IPS DF 6.9 (cell line): Measurements from ENCODE around the gene CYB5R2.

Experiments used
- DNase-seq: peaks from one replicate; pipeline ENCODE4 v3.0.0-alpha.2; 2013; ENCODE audit warnings: low read depth, low spot score
- H3K27ac ChIP-seq: one replicate; pipeline ENCODE4 v1.5.1; 2013; ENCODE audit warnings: low read length, control low read depth
- H3K27me3 ChIP-seq: 2 replicates; pipeline ENCODE4 v1.6.1; 2013; ENCODE audit warnings: mild to moderate bottlenecking, low read length; ENCODE audit not compliant: control insufficient read depth, insufficient read depth
- H3K36me3 ChIP-seq: 2 replicates; pipeline ENCODE4 v1.6.1; 2013; ENCODE audit warnings: low read length; ENCODE audit not compliant: control insufficient read depth, insufficient read depth
- H3K4me1 ChIP-seq: 2 replicates; pipeline ENCODE4 v1.6.1; 2013; ENCODE audit warnings: low read length; ENCODE audit not compliant: control insufficient read depth, insufficient read depth
- H3K4me3 ChIP-seq: 2 replicates; pipeline ENCODE4 v1.5.1; 2013; ENCODE audit warnings: mild to moderate bottlenecking, low read length
- H3K9me3 ChIP-seq: 2 replicates; pipeline ENCODE4 v1.6.1; 2013; ENCODE audit warnings: low read length, inconsistent platforms; ENCODE audit not compliant: control insufficient read depth, insufficient read depth
- WGBS: extraction: QIAGEN DNeasy Blood & Tissue Kit; methylation state at CpG from one replicate; pipeline ENCODE4 v1.1.7; 2013; ENCODE audit warnings: mixed read lengths, missing lambda C conversion rate; ENCODE audit not compliant: insufficient read length, insufficient coverage; 5-methylcytosine and 5-hydroxymethylcytosine counted together

CYB5R2 gene

GRCh38 chr11:7639643-7640025, 33.7 kb downstream of the CYB5R2 start:
- no peaks in the 10 kb centered on the region for H3K36me3 ChIP-seq
- no peaks in the 10 kb centered on the region for H3K9me3 ChIP-seq
- no peaks in the 10 kb centered on the region for H3K27me3 ChIP-seq
- DNase-seq, result no peak
- no peak overlapping the region for H3K27ac ChIP-seq
- H3K4me1 ChIP-seq, result no peaks in the 10 kb centered on the region
- no peak overlapping the region for H3K4me3 ChIP-seq
- no CpG with 5 or more reads among the region's 5 CpGs for WGBS

GRCh38 chr11:7638710-7639642, 34.3 kb downstream of the CYB5R2 start:
- H3K27ac ChIP-seq, result no peak overlapping the region
- WGBS, result no CpG with 5 or more reads among the region's 5 CpGs
- no peaks in the 10 kb centered on the region for H3K27me3 ChIP-seq
- H3K4me1 ChIP-seq, result no peaks in the 10 kb centered on the region
- H3K36me3 ChIP-seq, result no peaks in the 10 kb centered on the region
- H3K9me3 ChIP-seq, result no peaks in the 10 kb centered on the region
- no peak overlapping the region for H3K4me3 ChIP-seq
- no peak for DNase-seq

DNA sequence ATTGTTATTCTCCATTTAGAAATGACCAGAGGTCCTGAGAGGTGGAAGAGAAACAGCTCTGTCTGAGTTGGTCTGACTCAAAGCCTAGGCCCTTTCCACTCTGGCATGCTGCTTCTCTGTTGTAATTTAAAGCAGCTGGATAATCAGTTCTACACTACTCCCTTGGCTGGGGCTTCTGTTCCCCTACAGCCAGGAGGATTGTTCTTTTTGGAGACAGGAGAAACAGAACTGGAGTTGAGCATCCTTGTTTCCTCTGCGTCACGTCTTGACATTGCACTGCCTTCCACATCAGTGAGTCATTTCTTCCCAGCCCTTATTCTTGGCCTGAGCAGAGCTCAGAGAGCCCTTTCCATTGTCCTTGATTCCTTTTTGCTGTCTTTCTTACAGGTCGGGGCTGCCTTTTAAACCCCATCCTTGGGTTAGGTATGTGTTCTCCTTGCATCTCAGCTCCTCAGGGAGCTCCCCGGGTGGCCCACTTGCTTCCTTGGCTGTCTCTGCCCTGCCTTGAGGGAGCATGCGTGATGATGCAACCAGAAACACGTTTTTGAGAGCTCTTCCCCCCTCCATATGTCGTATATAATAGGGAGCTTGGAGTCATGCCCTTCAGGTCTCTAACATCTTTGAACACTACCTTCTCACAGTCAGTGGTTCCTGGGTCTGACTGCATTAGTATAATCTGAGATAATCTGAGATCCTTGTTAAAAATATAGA, 35.7 kb downstream of the CYB5R2 start:
- no peak overlapping the region for H3K27ac ChIP-seq
- no peaks in the 10 kb centered on the region for H3K9me3 ChIP-seq
- H3K4me3 ChIP-seq, result no peak overlapping the region
- WGBS, result no CpG with 5 or more reads among the region's 7 CpGs
- H3K36me3 ChIP-seq, result no peaks in the 10 kb centered on the region
- H3K4me1 ChIP-seq, result no peaks in the 10 kb centered on the region
- no peaks in the 10 kb centered on the region for H3K27me3 ChIP-seq
- DNase-seq, result no peak

DNA sequence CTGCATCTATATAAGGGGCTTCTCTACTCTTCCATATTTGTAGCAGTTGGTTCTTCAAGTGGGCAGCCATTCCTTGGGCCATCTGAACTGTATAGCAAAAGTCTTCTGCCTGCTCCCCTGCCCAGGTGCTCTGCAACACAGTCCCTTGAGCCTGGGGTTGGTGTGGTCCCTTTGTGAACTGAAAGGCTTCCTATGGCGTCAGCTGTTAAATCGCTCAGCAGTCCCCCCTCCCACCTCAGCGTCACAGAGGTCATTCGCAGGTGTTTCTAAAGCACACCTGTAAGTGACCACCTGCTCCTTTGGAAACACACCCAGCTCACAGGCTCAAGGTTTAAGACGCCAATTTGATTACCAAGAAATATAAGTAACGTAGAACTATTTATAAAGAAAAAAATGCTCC, 37.0 kb downstream of the CYB5R2 start:
- Histone ChIP-seq H3K4me3 (no peak overlapping the region), H3K27ac (no peak overlapping the region), H3K27me3 (no peaks in the 10 kb centered on the region), H3K9me3 (no peaks in the 10 kb centered on the region), H3K4me1 (no peaks in the 10 kb centered on the region), H3K36me3 (no peaks in the 10 kb centered on the region)
- WGBS, result no CpG with 5 or more reads among the region's 6 CpGs
- DNase-seq, result no peak

DNA sequence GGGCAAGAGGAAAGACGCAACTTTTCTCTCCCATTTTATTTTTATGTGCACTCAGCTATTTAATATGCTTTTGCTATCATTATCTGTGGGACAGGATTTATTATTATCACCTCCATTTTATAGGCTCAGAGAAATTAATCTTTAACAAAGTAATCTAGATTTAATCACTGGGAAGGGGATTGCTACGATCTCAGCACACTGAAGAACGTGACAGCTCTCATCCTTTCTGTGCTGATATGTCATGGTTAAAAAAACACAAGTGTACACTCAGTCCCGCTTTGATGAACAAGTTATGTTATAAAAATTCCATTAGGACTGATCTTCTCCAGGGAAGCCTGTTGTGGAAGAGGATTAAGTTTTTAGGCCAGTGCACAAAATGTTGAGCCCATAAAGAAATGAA, 37.6 kb downstream of the CYB5R2 start:
- no peaks in the 10 kb centered on the region for H3K9me3 ChIP-seq

GRCh38 chr11:7635137-7635536, 38.2 kb downstream of the CYB5R2 start:
- Histone ChIP-seq H3K27me3 (no peaks in the 10 kb centered on the region), H3K9me3 (no peaks in the 10 kb centered on the region), H3K4me1 (no peaks in the 10 kb centered on the region), H3K4me3 (no peak overlapping the region), H3K27ac (no peak overlapping the region), H3K36me3 (no peaks in the 10 kb centered on the region)
- no peak for DNase-seq
- no CpG with 5 or more reads among the region's 4 CpGs for WGBS

More for the DNA sequence above, 37.6 kb downstream of the CYB5R2 start:
- no peaks in the 10 kb centered on the region for H3K36me3 ChIP-seq
- H3K4me1 ChIP-seq, result no peaks in the 10 kb centered on the region
- no peak overlapping the region for H3K27ac ChIP-seq
- no peak overlapping the region for H3K4me3 ChIP-seq
- H3K27me3 ChIP-seq, result no peaks in the 10 kb centered on the region
- DNase-seq, result no peak
- no CpG with 5 or more reads among the region's 4 CpGs for WGBS

GRCh38 chr11:7632211-7632610, 41.1 kb downstream of the CYB5R2 start:
- no peaks in the 10 kb centered on the region for H3K9me3 ChIP-seq
- H3K36me3 ChIP-seq, result no peaks in the 10 kb centered on the region
- DNase-seq, result no peak
- H3K27ac ChIP-seq, result no peak overlapping the region
- H3K27me3 ChIP-seq, result no peaks in the 10 kb centered on the region
- H3K4me1 ChIP-seq, result no peaks in the 10 kb centered on the region
- no peak overlapping the region for H3K4me3 ChIP-seq
- no CpG with 5 or more reads among the region's 2 CpGs for WGBS

GRCh38 chr11:7630002-7630401, 43.3 kb downstream of the CYB5R2 start:
- no peak overlapping the region for H3K27ac ChIP-seq
- no peaks in the 10 kb centered on the region for H3K27me3 ChIP-seq
- WGBS, result no CpG with 5 or more reads among the region's 2 CpGs
- no peak for DNase-seq
- H3K4me1 ChIP-seq, result no peaks in the 10 kb centered on the region
- no peaks in the 10 kb centered on the region for H3K9me3 ChIP-seq
- no peak overlapping the region for H3K4me3 ChIP-seq
- H3K36me3 ChIP-seq, result no peaks in the 10 kb centered on the region

- DNase-seq, result no peak
- WGBS, result no CpG with 5 or more reads among the region's 3 CpGs
- Histone ChIP-seq H3K4me1 (no peaks in the 10 kb centered on the region), H3K9me3 (no peaks in the 10 kb centered on the region), H3K4me3 (no peak overlapping the region), H3K27ac (no peak overlapping the region), H3K27me3 (no peaks in the 10 kb centered on the region), H3K36me3 (no peaks in the 10 kb centered on the region)
Observed at GRCh38 chr11:7628660-7629059, 44.6 kb downstream of the CYB5R2 start.

GRCh38 chr11:7622721-7623120, 50.6 kb downstream of the CYB5R2 start:
- H3K4me1 ChIP-seq, result peaks cover 2% of the 10 kb centered on the region; the same call in 1 of the 2 replicates
- H3K4me3 ChIP-seq, result no peak overlapping the region
- no peak for DNase-seq
- no CpG with 5 or more reads among the region's 2 CpGs for whole genome bisulfite sequencing
- H3K36me3 ChIP-seq, result no peaks in the 10 kb centered on the region
- H3K27me3 ChIP-seq, result no peaks in the 10 kb centered on the region
- H3K9me3 ChIP-seq, result no peaks in the 10 kb centered on the region
- H3K27ac ChIP-seq, result no peak overlapping the region
